ENCODE results near the gene ARAP2.

The ARAP2 gene

GRCh38 chr4:36198861-36199260, 45.5 kb downstream of the ARAP2 start:
- Histone ChIP-seq H3K27ac (ENCODE audit: low read depth, low read length) (no peak overlapping the region), H3K79me2 (ENCODE audit: insufficient read depth, low read length) (no peaks in the 10 kb centered on the region), H2AFZ (ENCODE audit: low read depth, low read length, severe bottlenecking) (no peak overlapping the region), H3K9ac (ENCODE audit: low read length) (no peak overlapping the region), H3K9me3 (ENCODE audit: insufficient read depth, low read length) (no peaks in the 10 kb centered on the region), H3K4me2 (ENCODE audit: low read depth, low read length, poor library complexity, severe bottlenecking) (no peak overlapping the region), H4K20me1 (ENCODE audit: low read depth, low read length) (no peaks in the 10 kb centered on the region), H3K27me3 (ENCODE audit: low read length) (no peaks in the 10 kb centered on the region), H3K36me3 (ENCODE audit: low read length) (no peaks in the 10 kb centered on the region), H3K9me2 (replicated peaks; ENCODE audit: insufficient read depth, low read length) (no peaks in the 10 kb centered on the region), H3F3A (ENCODE audit: insufficient read depth) (no peaks in the 10 kb centered on the region), H3K4me3 (ENCODE audit: insufficient read depth, low read length, poor library complexity, severe bottlenecking) (no peak overlapping the region)
- TF ChIP-seq EZH2phosphoT487 (conservative IDR thresholded peaks at IDR 0.05; ENCODE audit: low read length) = no peak
- no peak for TF ChIP-seq CTCF (IDR thresholded peaks at IDR 0.05; ENCODE audit: insufficient read depth, low read length, poor library complexity, severe bottlenecking)

DNA sequence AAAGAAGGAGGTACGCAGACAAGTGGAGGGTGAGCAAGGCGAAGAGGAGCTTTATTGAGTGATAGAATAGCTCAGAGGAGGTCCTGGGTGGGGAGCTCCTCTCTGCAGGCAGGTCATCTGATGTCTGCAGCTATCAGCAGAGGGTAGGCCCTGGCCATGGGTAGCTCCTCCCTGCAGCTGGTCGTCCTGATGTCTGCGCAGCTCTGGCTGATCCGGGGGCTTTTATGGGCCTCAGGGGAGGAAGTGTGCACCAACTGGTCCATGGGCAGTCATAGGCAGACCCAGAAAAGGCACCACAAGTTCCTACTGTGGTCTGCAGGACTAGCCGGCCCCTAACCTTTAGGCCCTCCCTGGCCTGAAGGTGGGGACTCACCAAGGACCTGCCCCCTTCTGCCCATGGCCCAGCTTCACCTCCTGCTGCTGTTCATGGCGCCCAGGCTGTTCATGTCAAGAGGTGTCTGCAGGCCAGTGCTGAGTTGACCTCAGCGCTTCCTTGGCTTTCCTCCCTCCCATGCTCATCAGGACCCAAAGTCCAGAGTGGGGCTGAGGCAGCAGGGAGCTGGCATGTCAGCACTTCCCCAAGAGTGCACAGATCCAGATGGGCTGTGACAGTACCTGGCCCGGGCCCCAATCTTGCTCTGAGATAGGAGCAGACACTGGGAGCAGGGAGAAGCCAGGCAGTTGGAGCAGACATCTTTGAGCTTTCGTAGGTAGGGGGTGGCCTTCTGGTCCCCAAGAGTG, 46.1 kb downstream of the ARAP2 start:
- H3K9me2 ChIP-seq (replicated peaks; ENCODE audit: insufficient read depth, low read length) = no peaks in the 10 kb centered on the region
- no peak overlapping the region for H3K27ac ChIP-seq (ENCODE audit: low read depth, low read length)
- H3K79me2 ChIP-seq (ENCODE audit: insufficient read depth, low read length) = no peaks in the 10 kb centered on the region
- no peak overlapping the region for H3K4me3 ChIP-seq (ENCODE audit: insufficient read depth, low read length, poor library complexity, severe bottlenecking)
- TF ChIP-seq EZH2phosphoT487 (conservative IDR thresholded peaks at IDR 0.05; ENCODE audit: low read length) (no peak), CTCF (IDR thresholded peaks at IDR 0.05; ENCODE audit: insufficient read depth, low read length, poor library complexity, severe bottlenecking) (no peak)
- no peaks in the 10 kb centered on the region for H3K9me3 ChIP-seq (ENCODE audit: insufficient read depth, low read length)
- no peaks in the 10 kb centered on the region for H3K36me3 ChIP-seq (ENCODE audit: low read length)
- H4K20me1 ChIP-seq (ENCODE audit: low read depth, low read length) = no peaks in the 10 kb centered on the region
- no peak overlapping the region for H3K9ac ChIP-seq (ENCODE audit: low read length)
- no peak overlapping the region for H3K4me2 ChIP-seq (ENCODE audit: low read depth, low read length, poor library complexity, severe bottlenecking)
- no peaks in the 10 kb centered on the region for H3F3A ChIP-seq (ENCODE audit: insufficient read depth)
- H2AFZ ChIP-seq (ENCODE audit: low read depth, low read length, severe bottlenecking) = no peak overlapping the region
- H3K27me3 ChIP-seq (ENCODE audit: low read length) = no peaks in the 10 kb centered on the region

- Histone ChIP-seq H3K27me3 (ENCODE audit: low read length) (no peaks in the 10 kb centered on the region), H3K4me3 (ENCODE audit: insufficient read depth, low read length, poor library complexity, severe bottlenecking) (no peak overlapping the region), H3K9ac (ENCODE audit: low read length) (no peak overlapping the region), H3K9me2 (replicated peaks; ENCODE audit: insufficient read depth, low read length) (no peaks in the 10 kb centered on the region), H4K20me1 (ENCODE audit: low read depth, low read length) (no peaks in the 10 kb centered on the region), H3F3A (ENCODE audit: insufficient read depth) (no peaks in the 10 kb centered on the region), H3K79me2 (ENCODE audit: insufficient read depth, low read length) (no peaks in the 10 kb centered on the region), H3K9me3 (ENCODE audit: insufficient read depth, low read length) (no peaks in the 10 kb centered on the region), H3K4me2 (ENCODE audit: low read depth, low read length, poor library complexity, severe bottlenecking) (no peak overlapping the region), H3K36me3 (ENCODE audit: low read length) (no peaks in the 10 kb centered on the region), H3K27ac (ENCODE audit: low read depth, low read length) (no peak overlapping the region), H2AFZ (ENCODE audit: low read depth, low read length, severe bottlenecking) (no peak overlapping the region)
- TF ChIP-seq EZH2phosphoT487 (conservative IDR thresholded peaks at IDR 0.05; ENCODE audit: low read length) (no peak), CTCF (IDR thresholded peaks at IDR 0.05; ENCODE audit: insufficient read depth, low read length, poor library complexity, severe bottlenecking) (no peak)
These were observed 46.8 kb downstream of the ARAP2 start for GRCh38 chr4:36197501-36197900.

All from SU-DHL-6 (cell line).